Measurements from ENCODE around the gene CYP3A7.

DNA sequence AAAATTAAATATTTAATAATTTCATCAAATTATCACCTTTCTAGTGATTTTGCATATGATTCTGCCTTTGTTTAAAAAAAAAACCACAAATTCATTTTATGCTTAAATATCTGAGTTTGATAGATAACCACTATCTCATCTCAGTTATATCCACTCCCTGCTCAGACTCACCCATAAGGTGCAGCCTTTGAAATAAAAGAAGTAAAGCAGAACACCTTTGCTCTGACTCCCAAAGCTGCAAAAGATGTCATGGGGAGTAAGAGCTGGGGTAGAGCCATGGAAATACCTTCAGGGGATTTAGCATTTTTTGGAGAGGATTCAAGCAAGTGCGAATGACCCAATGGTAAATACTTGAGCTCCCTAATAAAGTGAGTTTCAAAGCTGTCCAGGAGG is 40.1 kb downstream of the CYP3A7 start:
- TF ChIP-seq, protein P1, sequence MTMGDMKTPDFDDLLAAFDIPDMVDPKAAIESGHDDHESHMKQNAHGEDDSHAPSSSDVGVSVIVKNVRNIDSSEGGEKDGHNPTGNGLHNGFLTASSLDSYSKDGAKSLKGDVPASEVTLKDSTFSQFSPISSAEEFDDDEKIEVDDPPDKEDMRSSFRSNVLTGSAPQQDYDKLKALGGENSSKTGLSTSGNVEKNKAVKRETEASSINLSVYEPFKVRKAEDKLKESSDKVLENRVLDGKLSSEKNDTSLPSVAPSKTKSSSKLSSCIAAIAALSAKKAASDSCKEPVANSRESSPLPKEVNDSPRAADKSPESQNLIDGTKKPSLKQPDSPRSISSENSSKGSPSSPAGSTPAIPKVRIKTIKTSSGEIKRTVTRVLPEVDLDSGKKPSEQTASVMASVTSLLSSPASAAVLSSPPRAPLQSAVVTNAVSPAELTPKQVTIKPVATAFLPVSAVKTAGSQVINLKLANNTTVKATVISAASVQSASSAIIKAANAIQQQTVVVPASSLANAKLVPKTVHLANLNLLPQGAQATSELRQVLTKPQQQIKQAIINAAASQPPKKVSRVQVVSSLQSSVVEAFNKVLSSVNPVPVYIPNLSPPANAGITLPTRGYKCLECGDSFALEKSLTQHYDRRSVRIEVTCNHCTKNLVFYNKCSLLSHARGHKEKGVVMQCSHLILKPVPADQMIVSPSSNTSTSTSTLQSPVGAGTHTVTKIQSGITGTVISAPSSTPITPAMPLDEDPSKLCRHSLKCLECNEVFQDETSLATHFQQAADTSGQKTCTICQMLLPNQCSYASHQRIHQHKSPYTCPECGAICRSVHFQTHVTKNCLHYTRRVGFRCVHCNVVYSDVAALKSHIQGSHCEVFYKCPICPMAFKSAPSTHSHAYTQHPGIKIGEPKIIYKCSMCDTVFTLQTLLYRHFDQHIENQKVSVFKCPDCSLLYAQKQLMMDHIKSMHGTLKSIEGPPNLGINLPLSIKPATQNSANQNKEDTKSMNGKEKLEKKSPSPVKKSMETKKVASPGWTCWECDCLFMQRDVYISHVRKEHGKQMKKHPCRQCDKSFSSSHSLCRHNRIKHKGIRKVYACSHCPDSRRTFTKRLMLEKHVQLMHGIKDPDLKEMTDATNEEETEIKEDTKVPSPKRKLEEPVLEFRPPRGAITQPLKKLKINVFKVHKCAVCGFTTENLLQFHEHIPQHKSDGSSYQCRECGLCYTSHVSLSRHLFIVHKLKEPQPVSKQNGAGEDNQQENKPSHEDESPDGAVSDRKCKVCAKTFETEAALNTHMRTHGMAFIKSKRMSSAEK (CRISPR knock-in tag; IDR thresholded peaks at IDR 0.05; ENCODE audit: borderline replicate concordance) = no peak
- TF ChIP-seq, protein P2, sequence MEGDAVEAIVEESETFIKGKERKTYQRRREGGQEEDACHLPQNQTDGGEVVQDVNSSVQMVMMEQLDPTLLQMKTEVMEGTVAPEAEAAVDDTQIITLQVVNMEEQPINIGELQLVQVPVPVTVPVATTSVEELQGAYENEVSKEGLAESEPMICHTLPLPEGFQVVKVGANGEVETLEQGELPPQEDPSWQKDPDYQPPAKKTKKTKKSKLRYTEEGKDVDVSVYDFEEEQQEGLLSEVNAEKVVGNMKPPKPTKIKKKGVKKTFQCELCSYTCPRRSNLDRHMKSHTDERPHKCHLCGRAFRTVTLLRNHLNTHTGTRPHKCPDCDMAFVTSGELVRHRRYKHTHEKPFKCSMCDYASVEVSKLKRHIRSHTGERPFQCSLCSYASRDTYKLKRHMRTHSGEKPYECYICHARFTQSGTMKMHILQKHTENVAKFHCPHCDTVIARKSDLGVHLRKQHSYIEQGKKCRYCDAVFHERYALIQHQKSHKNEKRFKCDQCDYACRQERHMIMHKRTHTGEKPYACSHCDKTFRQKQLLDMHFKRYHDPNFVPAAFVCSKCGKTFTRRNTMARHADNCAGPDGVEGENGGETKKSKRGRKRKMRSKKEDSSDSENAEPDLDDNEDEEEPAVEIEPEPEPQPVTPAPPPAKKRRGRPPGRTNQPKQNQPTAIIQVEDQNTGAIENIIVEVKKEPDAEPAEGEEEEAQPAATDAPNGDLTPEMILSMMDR (IDR thresholded peaks at IDR 0.05) = no peak
- TF ChIP-seq, protein P3, sequence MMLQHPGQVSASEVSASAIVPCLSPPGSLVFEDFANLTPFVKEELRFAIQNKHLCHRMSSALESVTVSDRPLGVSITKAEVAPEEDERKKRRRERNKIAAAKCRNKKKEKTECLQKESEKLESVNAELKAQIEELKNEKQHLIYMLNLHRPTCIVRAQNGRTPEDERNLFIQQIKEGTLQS (CRISPR knock-in tag; conservative IDR thresholded peaks at IDR 0.05) = no peak
- TF ChIP-seq, protein P4, sequence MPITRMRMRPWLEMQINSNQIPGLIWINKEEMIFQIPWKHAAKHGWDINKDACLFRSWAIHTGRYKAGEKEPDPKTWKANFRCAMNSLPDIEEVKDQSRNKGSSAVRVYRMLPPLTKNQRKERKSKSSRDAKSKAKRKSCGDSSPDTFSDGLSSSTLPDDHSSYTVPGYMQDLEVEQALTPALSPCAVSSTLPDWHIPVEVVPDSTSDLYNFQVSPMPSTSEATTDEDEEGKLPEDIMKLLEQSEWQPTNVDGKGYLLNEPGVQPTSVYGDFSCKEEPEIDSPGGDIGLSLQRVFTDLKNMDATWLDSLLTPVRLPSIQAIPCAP (CRISPR knock-in tag; IDR thresholded peaks at IDR 0.05) = no peak
- no peak for TF ChIP-seq NR1H2 (CRISPR knock-in tag; IDR thresholded peaks at IDR 0.05)
- no peak for TF ChIP-seq SP1 (CRISPR knock-in tag; conservative IDR thresholded peaks at IDR 0.05)
- TF ChIP-seq, protein P5, sequence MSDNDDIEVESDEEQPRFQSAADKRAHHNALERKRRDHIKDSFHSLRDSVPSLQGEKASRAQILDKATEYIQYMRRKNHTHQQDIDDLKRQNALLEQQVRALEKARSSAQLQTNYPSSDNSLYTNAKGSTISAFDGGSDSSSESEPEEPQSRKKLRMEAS (CRISPR knock-in tag; IDR thresholded peaks at IDR 0.05) = no peak
- TF ChIP-seq, protein P6, sequence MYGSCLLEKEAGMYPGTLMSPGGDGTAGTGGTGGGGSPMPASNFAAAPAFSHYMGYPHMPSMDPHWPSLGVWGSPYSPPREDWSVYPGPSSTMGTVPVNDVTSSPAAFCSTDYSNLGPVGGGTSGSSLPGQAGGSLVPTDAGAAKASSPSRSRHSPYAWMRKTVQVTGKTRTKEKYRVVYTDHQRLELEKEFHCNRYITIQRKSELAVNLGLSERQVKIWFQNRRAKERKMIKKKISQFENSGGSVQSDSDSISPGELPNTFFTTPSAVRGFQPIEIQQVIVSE (CRISPR knock-in tag; IDR thresholded peaks at IDR 0.05; ENCODE audit: borderline replicate concordance) = no peak
- TF ChIP-seq NR2C2 (CRISPR knock-in tag; IDR thresholded peaks at IDR 0.05) = no peak

All from WTC11 (cell line).